Measurements from ENCODE around the gene DNAH1.

Gene DNAH1

DNA sequence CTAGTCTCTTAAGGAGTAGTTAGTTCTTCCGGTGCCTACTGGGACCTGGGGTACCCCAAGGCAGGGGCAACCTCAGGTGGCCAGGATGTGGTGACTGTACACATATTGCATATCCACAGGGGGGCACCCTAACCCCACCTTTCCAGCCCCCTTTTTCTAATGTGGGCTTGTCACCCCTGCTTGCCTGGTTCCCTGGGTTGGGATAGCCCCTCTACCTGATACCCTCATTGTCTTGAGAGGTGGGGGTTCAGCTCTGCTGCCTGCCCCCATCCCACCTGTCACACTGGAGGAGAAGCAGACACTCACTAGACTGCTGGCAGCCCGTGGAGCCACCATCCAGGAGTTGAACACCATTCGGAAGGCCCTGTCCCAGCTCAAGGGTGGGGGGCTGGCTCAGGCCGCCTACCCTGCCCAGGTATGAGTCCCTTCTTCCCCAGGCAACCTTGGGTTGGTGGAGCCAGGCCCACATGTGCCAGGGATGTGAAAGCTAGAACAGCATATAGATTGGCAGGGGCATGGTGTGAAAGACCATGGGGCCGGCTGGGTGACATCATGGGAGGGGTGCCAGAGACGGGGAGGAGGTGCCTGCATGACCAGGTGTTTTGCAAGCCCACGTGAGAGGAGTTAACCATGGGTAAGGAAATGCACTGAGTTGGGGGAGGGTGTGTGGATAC, 24.5 kb upstream of the DNAH1 start:
- DNase-seq = peak in 1 of 3 experiments; percentile 40

DNA sequence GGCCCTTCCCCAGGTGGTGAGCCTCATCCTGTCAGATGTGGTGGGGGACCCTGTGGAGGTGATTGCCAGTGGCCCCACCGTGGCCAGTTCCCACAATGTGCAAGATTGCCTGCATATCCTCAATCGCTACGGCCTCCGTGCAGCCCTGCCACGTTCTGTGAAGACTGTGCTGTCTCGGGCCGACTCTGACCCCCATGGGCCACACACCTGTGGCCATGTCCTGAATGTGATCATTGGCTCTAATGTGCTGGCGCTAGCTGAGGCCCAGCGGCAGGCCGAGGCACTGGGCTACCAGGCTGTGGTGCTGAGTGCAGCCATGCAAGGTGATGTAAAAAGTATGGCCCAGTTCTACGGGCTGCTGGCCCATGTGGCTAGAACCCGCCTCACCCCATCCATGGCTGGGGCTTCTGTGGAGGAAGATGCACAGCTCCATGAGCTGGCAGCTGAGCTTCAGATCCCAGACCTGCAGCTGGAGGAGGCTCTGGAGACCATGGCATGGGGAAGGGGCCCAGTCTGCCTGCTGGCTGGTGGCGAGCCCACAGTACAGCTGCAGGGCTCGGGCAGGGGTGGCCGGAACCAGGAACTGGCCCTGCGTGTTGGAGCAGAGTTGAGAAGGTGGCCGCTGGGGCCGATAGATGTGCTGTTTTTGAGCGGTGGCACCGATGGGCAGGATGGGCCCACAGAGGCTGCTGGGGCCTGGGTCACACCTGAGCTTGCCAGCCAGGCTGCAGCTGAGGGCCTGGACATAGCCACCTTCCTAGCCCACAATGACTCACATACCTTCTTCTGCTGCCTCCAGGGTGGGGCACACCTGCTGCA, 23.7 kb upstream of the DNAH1 start:
- DNase-seq = no peak

GRCh38 chr3:52293491-52294319, 22.4 kb upstream of the DNAH1 start:
- no peak for DNase-seq

DNA sequence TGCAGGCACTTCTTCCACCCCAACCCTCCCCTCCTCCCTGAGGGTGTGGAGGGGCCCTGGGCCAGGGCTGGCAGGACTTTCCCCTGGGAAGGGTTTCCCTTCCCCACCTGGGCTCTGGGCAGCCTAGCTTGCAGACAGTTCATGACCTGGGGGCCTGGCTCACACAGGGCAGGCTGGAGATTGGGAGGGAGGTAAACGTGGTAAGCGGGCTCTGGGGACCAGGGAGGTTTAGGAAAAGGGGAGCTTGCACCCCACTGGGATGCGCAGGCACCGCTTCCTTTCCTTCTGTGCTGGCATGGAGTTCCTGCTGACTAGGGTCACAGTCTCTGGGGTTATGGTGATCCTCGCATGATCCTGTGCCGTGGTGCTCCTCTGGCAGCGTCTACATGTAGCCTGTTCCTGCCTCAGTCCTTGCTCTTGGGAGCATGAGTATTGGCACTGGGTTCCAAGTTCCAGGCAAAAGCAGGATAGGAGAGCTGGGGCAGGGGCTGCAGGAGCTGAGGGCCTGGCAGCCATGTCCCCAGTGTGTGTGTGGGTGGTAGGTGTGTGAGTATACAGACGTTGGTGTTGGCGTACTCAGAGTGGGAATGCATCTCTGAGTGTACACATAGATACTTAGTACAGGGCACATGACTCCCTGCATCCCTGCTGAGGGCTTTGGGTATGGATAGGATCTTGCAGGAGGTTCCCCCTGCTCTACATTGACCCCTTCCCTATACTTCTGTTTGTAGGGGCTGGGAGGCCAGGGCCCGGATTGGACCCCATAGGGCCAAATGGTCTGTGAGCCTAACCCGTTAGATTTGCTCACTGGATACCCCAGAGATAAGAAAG, 21.6 kb upstream of the DNAH1 start:
- DNase-seq = no peak

GRCh38 chr3:52295671-52296208, 20.4 kb upstream of the DNAH1 start:
- no peak for DNase-seq

DNA sequence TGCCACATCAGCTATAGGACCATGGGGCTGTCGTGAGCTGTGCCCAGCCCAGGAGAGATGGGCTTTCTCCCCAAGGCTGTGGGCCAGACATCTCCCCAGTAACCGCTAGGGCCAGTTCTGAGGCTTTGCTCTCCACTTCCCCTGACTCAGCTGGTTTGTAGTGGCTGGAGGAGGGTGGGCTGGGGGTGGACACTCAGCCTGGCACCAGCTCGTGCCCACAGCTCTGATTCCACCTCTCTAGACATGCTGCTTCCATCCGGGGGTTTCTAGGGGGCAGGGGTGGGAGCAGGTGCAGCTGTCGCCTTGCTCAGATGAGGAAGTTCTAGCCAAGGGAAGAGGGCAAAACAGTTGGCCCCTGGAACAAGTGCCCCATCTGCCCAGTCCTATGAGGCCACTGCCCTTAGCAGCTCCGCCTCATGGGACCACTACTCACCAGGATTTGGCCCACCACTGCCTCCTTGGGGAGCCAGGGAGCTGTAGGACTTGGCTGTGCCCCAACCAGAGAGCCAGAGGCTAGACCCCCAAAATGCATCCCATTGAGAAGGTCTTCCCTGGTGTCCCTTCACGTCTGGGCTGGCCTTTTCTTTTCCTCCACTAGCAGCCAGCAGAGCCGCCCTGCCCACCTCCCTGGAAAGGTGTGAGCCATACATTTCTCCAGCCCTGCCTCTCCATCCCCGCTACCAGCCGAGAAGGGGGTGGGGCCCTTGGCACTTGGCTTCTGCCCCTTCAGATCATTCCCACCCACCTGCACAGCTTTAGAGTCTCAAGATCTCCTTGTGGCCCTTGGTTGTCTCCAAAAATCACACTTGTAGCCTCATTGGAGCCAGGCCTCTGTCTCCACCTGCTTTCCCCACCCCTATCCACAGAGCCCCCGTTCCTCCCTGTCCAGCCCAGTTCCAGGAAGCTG, 18.6 kb upstream of the DNAH1 start:
- no peak for DNase-seq

DNA sequence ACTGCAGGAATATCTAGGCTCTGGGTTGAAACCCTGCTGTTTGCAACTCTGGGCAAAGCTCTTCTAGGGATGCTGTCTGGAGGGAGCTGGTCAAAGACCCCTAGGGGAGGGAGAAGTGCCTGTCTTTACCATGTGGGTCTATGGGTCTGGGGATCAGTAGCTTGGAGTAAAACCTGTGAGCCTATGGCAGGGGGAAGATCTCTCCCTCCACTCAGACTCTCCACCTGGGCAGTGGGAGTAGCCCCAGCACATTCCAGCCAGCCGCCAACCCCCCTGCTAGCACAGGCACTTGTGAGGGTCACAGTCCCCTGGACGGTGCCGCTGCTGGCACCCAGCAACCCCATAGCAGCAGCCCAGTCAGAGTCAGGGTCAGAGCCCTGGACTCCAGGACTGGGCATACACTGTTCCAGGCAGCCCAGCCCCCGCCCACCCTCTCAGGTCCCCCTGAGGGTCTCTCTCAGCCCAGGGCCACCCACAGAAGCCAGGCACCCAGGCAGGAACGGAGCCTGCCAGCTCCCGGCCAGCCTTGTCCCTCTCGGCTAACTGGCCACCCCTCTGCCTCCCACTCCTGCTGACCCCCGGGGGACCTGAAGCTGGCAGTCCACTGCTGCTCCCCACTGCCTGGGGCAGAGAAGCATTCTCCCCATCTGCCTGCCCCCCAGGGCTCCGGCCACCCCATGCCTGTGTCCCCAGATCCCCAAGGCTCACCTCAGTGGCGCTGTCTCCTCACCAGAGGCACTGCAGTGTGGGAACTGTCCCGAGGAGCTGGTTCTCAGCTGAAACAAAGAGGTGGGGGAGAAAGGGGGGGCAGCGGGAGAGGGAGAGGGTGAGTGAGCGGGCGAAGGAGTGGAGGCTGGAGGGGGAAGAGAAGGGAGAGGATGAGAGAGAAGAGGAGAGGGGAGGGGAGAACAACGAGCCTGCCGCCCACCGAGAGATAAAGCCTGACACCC, 17.7 kb upstream of the DNAH1 start:
- DNase-seq = peak in 2 of 3 experiments; percentile 33 to 70

DNA sequence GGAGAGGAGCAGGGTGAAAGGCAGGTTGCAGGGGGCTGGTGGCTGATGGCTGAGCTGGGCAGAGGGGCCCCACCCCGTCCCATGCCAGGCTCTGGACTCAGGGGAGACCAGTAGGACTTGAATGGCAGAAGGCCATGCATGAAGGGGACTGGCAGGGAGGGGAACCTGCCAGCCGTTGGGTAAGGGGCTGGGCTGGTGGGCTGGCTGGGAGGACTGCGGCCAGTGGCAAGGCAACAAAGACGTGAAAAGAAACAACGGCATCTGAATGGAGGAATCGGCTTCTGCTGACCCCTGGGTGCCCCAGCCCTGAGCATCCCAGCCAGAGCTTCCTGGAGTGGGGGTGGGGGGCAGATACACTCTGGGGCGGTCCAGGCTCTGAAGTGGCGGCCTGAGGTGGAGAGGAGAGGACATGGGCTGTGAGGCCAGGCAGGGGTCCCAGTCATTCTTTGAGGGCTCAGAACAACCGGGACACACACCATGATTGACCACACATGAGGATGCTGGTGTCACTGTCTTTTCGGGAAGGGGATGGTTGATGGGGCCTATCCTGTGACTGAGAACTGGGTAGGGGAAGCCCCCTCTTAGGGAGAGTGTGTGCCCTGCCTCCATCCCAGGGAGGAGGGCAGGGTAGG, 16.8 kb upstream of the DNAH1 start:
- DNase-seq = peak in 2 of 3 experiments; percentile 26 to 51

GRCh38 chr3:52299879-52300611, 16.1 kb upstream of the DNAH1 start:
- peak in 2 of 3 experiments; percentile 54 to 70 for DNase-seq

DNA sequence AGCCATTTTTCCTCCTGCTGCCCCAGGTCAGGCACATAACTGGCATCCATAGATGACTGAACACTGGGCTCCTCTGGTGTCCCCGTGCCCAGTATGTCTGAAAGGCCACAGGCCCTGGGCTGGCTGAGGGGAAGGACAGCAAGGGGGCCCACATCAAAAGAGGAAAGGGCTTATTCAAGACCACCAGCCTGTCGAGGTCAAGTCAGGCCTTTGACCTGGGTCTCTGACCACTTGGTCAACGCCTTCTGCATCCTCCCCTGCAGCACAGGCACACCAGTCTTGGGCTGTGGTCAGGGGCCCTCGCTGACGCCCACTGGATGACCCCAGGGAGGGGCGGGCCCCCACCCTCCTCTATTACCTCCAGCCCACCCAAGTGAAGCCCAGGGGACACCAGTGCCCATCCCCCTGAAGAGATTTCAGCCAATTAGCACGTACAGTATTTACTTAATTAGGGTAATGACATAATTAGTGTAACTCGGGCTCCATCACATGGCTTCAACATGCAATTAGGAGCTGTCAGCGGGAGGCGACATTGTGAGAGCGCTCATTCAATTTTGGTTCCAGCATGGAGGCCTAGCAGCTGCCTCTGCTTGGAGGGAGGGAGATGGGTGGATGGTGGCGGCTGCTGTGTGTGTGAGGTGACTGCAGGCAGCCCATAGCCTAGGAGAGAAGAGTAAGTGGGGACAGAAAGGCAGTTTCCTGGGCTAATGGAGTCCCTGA, 13.5 kb upstream of the DNAH1 start:
- peak in 2 of 3 experiments; percentile 74 to 89 for DNase-seq

GRCh38 chr3:52303811-52304210, 12.3 kb upstream of the DNAH1 start:
- DNase-seq = no peak

DNA sequence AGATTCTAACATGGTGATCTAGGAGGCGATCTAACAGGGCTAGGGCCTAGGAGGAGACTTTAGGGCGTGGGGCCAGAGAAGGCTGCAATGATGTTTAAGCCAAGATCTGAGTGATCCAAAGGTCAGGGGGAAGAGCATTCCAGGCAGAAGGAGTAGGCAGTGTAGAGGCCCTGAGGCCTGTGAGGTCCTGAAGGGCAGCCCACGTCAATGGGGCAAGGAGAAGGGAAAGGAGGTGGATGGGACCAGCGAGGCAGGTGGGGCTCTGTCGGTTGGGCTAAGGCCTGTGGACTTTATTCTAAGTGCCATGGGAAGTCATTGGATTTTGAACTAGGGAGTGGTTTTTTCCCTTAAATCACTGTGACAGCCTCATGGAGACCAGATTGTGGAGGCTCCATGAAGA, 10.2 kb upstream of the DNAH1 start:
- no peak for DNase-seq

DNA sequence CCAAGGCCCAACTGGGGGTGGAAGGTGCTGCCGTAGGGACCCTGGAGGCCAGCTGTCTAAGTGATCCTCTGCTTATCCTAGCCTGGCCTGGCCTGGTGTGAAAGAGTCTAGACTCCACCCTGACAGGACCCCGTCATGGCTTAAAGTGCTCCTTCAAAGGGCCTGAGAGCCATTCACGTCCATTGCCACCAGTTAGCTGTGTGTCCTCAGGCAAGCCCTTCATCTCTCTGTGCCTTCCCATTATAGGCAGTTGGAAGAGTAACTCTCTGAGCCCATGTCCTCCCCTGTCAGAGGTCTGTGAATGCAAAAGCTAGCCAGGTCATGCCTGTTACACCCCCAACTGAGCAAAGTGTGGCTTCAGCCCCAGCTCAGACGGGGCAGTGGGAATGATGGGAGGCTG, 9.1 kb upstream of the DNAH1 start:
- no peak for DNase-seq

- no peak for DNase-seq
Observed at GRCh38 chr3:52308308-52308707, 7.8 kb upstream of the DNAH1 start.

- DNase-seq = no peak
Observed at GRCh38 chr3:52310861-52311575, 5.1 kb upstream of the DNAH1 start.

DNA sequence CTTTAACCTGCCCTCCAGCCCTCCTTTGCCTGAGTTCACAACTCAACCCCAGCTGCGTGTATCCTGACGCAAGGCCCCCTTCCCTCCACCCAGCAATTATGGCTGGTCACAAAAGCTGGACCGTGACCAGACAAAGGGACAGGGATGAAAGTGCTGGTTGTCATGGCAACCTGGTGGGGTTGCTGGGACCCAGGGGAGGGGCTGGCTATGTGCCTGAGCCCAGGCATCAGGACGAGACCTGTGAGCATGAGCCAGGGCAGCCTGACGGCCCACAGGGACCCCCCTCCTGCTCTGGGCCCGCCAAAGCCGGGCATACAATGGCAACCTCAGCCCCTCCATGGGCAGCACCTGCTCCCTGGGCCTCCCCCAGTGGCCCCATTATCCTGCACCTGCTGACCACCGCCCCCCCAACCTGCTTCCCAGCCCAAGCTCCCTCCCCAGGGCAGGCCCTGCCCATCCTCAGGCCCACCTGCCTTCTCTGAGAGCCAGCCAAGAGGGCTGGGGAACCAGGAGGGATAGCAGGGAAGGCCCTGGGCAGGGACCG, 4.5 kb upstream of the DNAH1 start:
- peak in 2 of 3 experiments; percentile 92 to 98 for DNase-seq

Measured in NCI-H1417 (cell line).